Measurements from ENCODE around the gene ARHGAP27. TPM values are rescaled to one million over a fixed set of nuclear protein-coding genes. Genes with fewer than 3 reads are reported as not detected.
"Not testable (repeated sequence)": the region's sequence is repeated elsewhere in the genome, so short reads cannot be mapped to it uniquely, and the experiment has no call there.

The ARHGAP27 gene
- total and polyA plus RNA-seq, 2 experiments from 2014 or later = 0.59 to 3.4 TPM

DNA sequence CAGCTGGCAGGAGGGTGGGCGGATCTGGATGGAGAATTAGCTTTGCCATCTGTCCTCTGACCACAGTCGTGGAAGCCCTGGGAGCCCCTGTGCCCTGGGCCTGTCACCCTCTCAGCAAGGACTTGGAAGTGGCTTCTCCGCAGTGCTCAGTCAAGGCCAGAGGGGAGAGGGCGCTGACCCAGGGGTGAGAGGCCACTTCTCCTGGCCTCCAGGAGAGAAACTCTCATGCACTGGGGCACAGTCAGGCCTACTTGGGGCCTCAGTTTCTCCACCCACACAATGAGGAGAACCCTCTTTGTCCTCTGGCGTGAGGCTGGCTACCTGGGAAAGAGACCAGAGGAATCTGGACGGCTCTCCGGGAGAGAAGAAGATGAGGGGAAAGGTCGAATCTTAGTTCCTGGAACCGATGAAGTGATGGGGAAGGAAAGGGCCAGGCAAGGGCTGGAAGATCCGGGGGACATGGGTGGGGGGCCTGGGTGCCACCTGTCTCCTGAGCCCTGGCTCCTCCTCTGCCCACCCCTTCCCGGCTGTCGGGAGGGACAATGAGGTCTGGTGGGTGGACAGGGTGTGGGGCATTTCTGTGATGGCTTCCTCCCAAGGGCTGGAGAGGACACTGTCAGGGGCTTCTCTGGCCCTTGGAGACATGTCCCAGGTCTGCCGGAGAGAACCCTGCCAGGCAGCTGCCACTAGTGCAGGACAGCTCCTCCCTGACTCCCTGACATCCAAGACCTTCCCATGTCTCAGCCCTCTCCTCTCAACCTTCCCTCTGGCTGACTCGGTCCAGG, 9.0 kb upstream of the ARHGAP27 start:
- Histone ChIP-seq H3K9ac (no peak overlapping the region), H3K27me3 (replicated peaks; ENCODE audit: insufficient read depth) (no peaks in the 10 kb centered on the region), H3K79me2 (ENCODE audit: insufficient read depth) (no peaks in the 10 kb centered on the region), H2AFZ (no peak overlapping the region), H3K9me2 (ENCODE audit: insufficient read depth) (no peaks in the 10 kb centered on the region), H3K36me3 (ENCODE audit: low read depth) (no peaks in the 10 kb centered on the region; the same call in 1 of the 2 replicates), H3K4me2 (ENCODE audit: unreplicated experiment) (no peak overlapping the region), H3K9me3 (ENCODE audit: low read depth) (no peaks in the 10 kb centered on the region), H3F3A (ENCODE audit: insufficient read depth) (peaks cover 4% of the 10 kb centered on the region; the same call in 1 of the 2 replicates), H3K4me3 (no peak overlapping the region), H3K4me1 (ENCODE audit: insufficient read depth) (peaks cover 14% of the 10 kb centered on the region), H4K20me1 (ENCODE audit: insufficient read depth) (no peaks in the 10 kb centered on the region), H3K27ac (no peak overlapping the region)
- DNase-seq = no peak
- in situ Hi-C loops (cut with MboI) = no loop called here
- 82 to 86% methylated on average over 14 of the region's 14 CpGs for WGBS, 2 experiments (ENCODE audit: low coverage in 1 of 2, low lambda C conversion rate in 2 of 2, missing lambda C conversion rate in 2 of 2)
- no peak for TF ChIP-seq EZH2phosphoT487 (IDR thresholded peaks at IDR 0.05; ENCODE audit: insufficient read depth, low read depth)
- no peak for TF ChIP-seq EZH2 (IDR thresholded peaks at IDR 0.05; ENCODE audit: insufficient read depth, poor library complexity, severe bottlenecking)

DNA sequence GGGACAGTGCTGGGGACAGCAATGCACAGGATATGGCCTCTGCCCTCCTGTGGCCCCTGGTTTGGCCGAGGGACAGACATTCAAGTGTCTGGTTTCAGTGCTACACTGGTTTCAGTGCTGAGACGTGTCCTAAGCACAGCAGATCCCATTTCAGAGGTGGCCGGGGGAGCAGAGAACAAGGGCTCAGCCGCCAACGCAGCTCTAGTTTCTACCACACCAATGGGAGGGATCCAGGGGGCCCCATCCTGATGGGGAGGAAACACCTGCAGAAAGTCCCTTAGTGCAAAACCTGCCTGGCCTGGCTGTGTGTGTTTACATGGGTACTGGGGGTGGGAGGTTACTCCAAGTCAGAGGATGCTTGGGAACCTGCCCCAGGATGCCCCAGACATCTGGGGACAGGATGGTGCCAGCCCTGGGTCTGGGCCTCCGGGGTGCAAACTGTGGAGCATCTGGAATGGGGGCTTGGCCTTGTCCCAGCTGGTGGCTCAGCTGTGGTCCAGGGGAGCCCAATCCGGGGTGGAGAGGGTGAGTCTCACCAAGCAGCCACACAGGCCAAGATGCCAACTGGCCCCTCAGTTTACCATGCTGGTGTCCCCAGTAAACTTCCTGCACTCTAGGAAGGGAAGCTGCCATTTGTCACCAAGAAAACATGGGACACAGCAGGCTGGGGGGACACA, 8.3 kb upstream of the ARHGAP27 start:
- H3K4me1 ChIP-seq (ENCODE audit: insufficient read depth); in situ Hi-C loops (cut with MboI); H3K4me3 ChIP-seq; H3K9me3 ChIP-seq (ENCODE audit: low read depth); H3K9ac ChIP-seq; H3K36me3 ChIP-seq (ENCODE audit: low read depth); H3K27me3 ChIP-seq (replicated peaks; ENCODE audit: insufficient read depth); DNase-seq; H2AFZ ChIP-seq; H3K79me2 ChIP-seq (ENCODE audit: insufficient read depth); H3K4me2 ChIP-seq (ENCODE audit: unreplicated experiment); H3F3A ChIP-seq (ENCODE audit: insufficient read depth); H4K20me1 ChIP-seq (ENCODE audit: insufficient read depth); H3K27ac ChIP-seq; H3K9me2 ChIP-seq (ENCODE audit: insufficient read depth): not testable (repeated sequence)
- WGBS, 2 experiments (ENCODE audit: low coverage in 1 of 2, low lambda C conversion rate in 2 of 2, missing lambda C conversion rate in 2 of 2) = 76 to 80% methylated on average over 6 to 7 of the region's 7 CpGs

DNA sequence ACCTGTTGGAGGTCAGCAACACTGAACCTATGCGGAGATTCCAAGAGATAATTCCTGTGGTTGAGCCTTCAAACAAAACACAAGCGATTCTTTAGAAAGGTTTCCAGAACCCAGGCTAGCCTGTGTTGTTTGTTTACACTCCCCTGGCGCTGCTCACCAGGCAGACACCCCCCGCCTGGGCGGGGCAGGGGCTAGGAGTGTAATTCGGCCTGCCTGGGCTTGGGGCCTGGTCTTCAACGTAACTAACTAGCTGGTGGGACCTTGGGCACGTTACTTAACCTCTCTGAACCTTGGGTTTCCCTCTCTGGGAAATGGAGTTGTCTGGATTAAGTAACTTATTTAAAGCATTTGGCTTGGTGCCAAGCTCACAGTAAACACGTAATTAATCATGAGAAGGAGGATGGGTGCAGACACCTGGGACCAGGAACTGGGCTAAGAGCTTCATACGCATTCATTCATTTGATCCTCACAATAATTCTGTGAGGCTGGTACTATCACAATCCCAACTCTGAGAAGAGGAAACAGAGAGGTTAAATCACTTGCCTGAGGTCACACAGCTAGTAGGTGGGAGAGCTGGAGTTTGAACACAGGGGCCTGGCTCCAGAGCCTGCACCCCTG, 7.6 kb upstream of the ARHGAP27 start:
- Histone ChIP-seq H3K79me2 (ENCODE audit: insufficient read depth) (no peaks in the 10 kb centered on the region), H3F3A (ENCODE audit: insufficient read depth) (no peaks in the 10 kb centered on the region), H3K27ac (no peak overlapping the region), H3K36me3 (ENCODE audit: low read depth) (no peaks in the 10 kb centered on the region; the same call in 1 of the 2 replicates), H3K4me1 (ENCODE audit: insufficient read depth) (no peaks in the 10 kb centered on the region), H3K4me3 (no peak overlapping the region), H4K20me1 (ENCODE audit: insufficient read depth) (no peaks in the 10 kb centered on the region), H3K9me3 (ENCODE audit: low read depth) (no peaks in the 10 kb centered on the region), H3K9me2 (ENCODE audit: insufficient read depth) (no peaks in the 10 kb centered on the region), H3K27me3 (replicated peaks; ENCODE audit: insufficient read depth) (no peaks in the 10 kb centered on the region), H2AFZ (no peak overlapping the region), H3K4me2 (ENCODE audit: unreplicated experiment) (no peak overlapping the region), H3K9ac (no peak overlapping the region)
- TF ChIP-seq EZH2 (IDR thresholded peaks at IDR 0.05; ENCODE audit: insufficient read depth, poor library complexity, severe bottlenecking) = no peak
- no peak for TF ChIP-seq EZH2phosphoT487 (IDR thresholded peaks at IDR 0.05; ENCODE audit: insufficient read depth, low read depth)
- in situ Hi-C loops (cut with MboI) = no loop called here
- WGBS, 2 experiments (ENCODE audit: low coverage in 1 of 2, low lambda C conversion rate in 2 of 2, missing lambda C conversion rate in 2 of 2) = 83 to 85% methylated on average over 10 of the region's 10 CpGs
- peak; percentile 28 for DNase-seq

DNA sequence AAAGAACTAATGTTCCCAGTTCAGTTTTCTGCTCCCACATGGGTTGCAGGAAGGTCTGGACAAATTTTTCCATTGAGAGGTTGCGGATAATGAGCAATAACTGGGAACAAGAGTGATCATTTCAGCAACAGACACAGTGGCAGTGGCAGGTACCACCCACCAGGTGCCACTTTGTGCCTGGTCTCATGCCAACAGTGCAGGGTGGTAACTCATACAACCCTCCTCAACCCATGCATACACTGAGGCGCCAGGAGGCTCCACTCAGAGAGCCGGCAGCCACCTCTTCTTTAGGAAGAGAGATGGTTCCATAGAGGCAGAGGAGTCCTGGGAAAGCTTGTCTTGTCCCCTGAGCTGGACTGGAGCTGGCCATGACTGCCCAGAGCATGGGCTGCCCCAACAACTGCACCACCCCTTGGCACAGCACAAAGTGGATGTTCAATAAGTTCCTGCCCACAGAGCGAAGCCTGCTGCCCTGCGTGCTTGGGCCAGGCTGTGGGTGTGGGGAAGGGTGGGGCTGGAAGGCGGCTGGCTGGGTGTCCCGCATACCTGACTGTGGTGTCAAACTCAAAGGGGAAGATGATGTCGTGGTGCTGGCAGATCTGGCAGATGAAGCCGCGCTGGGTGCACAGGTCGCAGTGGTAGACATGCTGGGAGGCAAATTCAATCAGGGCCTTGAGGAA, 6.4 kb upstream of the ARHGAP27 start:
- H3K9ac ChIP-seq = no peak overlapping the region
- no peak for TF ChIP-seq EZH2 (IDR thresholded peaks at IDR 0.05; ENCODE audit: insufficient read depth, poor library complexity, severe bottlenecking)
- TF ChIP-seq EZH2phosphoT487 (IDR thresholded peaks at IDR 0.05; ENCODE audit: insufficient read depth, low read depth) = no peak
- no peaks in the 10 kb centered on the region for H4K20me1 ChIP-seq (ENCODE audit: insufficient read depth)
- H3F3A ChIP-seq (ENCODE audit: insufficient read depth) = no peaks in the 10 kb centered on the region
- no peak overlapping the region for H3K4me3 ChIP-seq
- H3K9me2 ChIP-seq (ENCODE audit: insufficient read depth) = no peaks in the 10 kb centered on the region
- H3K27ac ChIP-seq = no peak overlapping the region
- no peak overlapping the region for H2AFZ ChIP-seq
- no peak for DNase-seq
- H3K9me3 ChIP-seq (ENCODE audit: low read depth) = no peaks in the 10 kb centered on the region
- H3K36me3 ChIP-seq (ENCODE audit: low read depth) = no peaks in the 10 kb centered on the region
- no peak overlapping the region for H3K4me2 ChIP-seq (ENCODE audit: unreplicated experiment)
- H3K27me3 ChIP-seq (replicated peaks; ENCODE audit: insufficient read depth) = no peaks in the 10 kb centered on the region
- WGBS, 2 experiments (ENCODE audit: low coverage in 1 of 2, low lambda C conversion rate in 2 of 2, missing lambda C conversion rate in 2 of 2) = 85 to 88% methylated on average over 11 of the region's 11 CpGs
- in situ Hi-C loops (cut with MboI) = no loop called here
- no peaks in the 10 kb centered on the region for H3K4me1 ChIP-seq (ENCODE audit: insufficient read depth)
- H3K79me2 ChIP-seq (ENCODE audit: insufficient read depth) = no peaks in the 10 kb centered on the region

All from GM23248 (cell line).